Suprapubic skin (tissue), 4 donors: ENCODE measurements around the gene PUM1. TPM values are rescaled to one million over a fixed set of nuclear protein-coding genes. Genes with fewer than 3 reads are reported as not detected.

Source experiments
- DNase-seq, 2 donors: peaks; one replicate each; pipeline ENCODE4 v3.0.0-alpha.2; 2019; ENCODE audit warnings: low spot score in 2 of 2
- H3K27ac ChIP-seq: fragments of 200-600 bp; sonication (generic); one replicate; pipeline ENCODE4 v1.5.1; 2019
- H3K27me3 ChIP-seq: fragments of 200-600 bp; sonication (generic); one replicate; pipeline ENCODE4 v1.5.1; 2019
- H3K36me3 ChIP-seq: fragments of 200-600 bp; sonication (generic); one replicate; pipeline ENCODE4 v1.5.1; 2019
- H3K4me1 ChIP-seq: fragments of 200-600 bp; sonication (generic); one replicate; pipeline ENCODE4 v1.5.1; 2019
- H3K4me3 ChIP-seq: fragments of 200-600 bp; sonication (generic); one replicate; pipeline ENCODE4 v1.5.1; 2019; ENCODE audit warnings: mild to moderate bottlenecking
- H3K9me3 ChIP-seq: fragments of 200-600 bp; sonication (generic); one replicate; pipeline ENCODE4 v1.5.1; 2019
- CTCF ChIP-seq, 2 donors: fragments of 200-600 bp in 1 of 2; fragments of 450-650 bp in 1 of 2; sonication (generic) in 1 of 2; IDR thresholded peaks; one replicate each; pipeline ENCODE4 v1.5.1; 2016 to 2019; ENCODE audit warnings: antibody characterized with exemption in 2 of 2, mild to moderate bottlenecking in 1 of 2, moderate library complexity in 1 of 2
- EP300 ChIP-seq: sonication (generic); formaldehyde crosslinking; IDR thresholded peaks from one replicate; pipeline ENCODE4 v1.6.1; 2017; ENCODE audit warnings: antibody characterized with exemption
- POLR2A ChIP-seq, 2 donors: fragments of 450-650 bp; IDR thresholded peaks; one replicate each; pipeline ENCODE4 v1.6.1; 2017; ENCODE audit warnings: antibody characterized with exemption in 2 of 2, mild to moderate bottlenecking in 2 of 2, moderate library complexity in 2 of 2
- POLR2AphosphoS5 ChIP-seq, 3 donors: sonication (generic); formaldehyde crosslinking; IDR thresholded peaks; one replicate each; pipeline ENCODE4 v1.6.1; 2017; ENCODE audit warnings: antibody characterized with exemption in 3 of 3
- WGBS: methylation state at CpG from one replicate; pipeline ENCODE4 v1.1.5; 2018; 5-methylcytosine and 5-hydroxymethylcytosine counted together
- total RNA-seq, 4 donors: library from RNA; depleted of rRNA; stranded (reverse); fragments of >200 nt; gene quantifications; one replicate each; pipeline ENCODE4 v1.1.0, GENCODE V29; 2016

PUM1 gene
- total RNA-seq, 4 donors from 2014 or later = 100 to 132 (median 110) TPM

GRCh38 chr1:31003613-31004230 lies 61.8 kb downstream of the PUM1 start:
- H3K9me3 ChIP-seq = no peaks in the 10 kb centered on the region
- no peak overlapping the region for H3K27ac ChIP-seq
- no peak for DNase-seq
- WGBS = 85% methylated on average over 6 of the region's 6 CpGs
- TF ChIP-seq POLR2A (IDR thresholded peaks at IDR 0.05) (no peak), CTCF (IDR thresholded peaks at IDR 0.05) (no peak), POLR2AphosphoS5 (IDR thresholded peaks at IDR 0.05) (no peak), EP300 (no peak)
- no peaks in the 10 kb centered on the region for H3K27me3 ChIP-seq
- H3K4me3 ChIP-seq = no peak overlapping the region
- H3K4me1 ChIP-seq = peaks cover 37% of the 10 kb centered on the region
- peaks cover 25% of the 10 kb centered on the region for H3K36me3 ChIP-seq

- peaks cover 13% of the 10 kb centered on the region for H3K4me1 ChIP-seq
- 87% methylated on average over 2 of the region's 2 CpGs for WGBS
These were observed 65.2 kb downstream of the PUM1 start for GRCh38 chr1:31000301-31000700.

GRCh38 chr1:30998887-30999286 lies 66.6 kb downstream of the PUM1 start:
- no peaks in the 10 kb centered on the region for H3K27me3 ChIP-seq
- no peak overlapping the region for H3K4me3 ChIP-seq
- WGBS = 98% methylated on average over 1 of the region's 1 CpG
- H3K9me3 ChIP-seq = no peaks in the 10 kb centered on the region
- TF ChIP-seq POLR2A (IDR thresholded peaks at IDR 0.05) (no peak), CTCF (IDR thresholded peaks at IDR 0.05) (no peak), POLR2AphosphoS5 (IDR thresholded peaks at IDR 0.05) (no peak), EP300 (no peak)
- DNase-seq = no peak
- no peak overlapping the region for H3K27ac ChIP-seq
- H3K4me1 ChIP-seq = peaks cover 8% of the 10 kb centered on the region
- peaks cover 16% of the 10 kb centered on the region for H3K36me3 ChIP-seq

More at GRCh38 chr1:31000301-31000700, 65.2 kb downstream of the PUM1 start:
- no peak for DNase-seq
- H3K27me3 ChIP-seq = no peaks in the 10 kb centered on the region
- no peaks in the 10 kb centered on the region for H3K9me3 ChIP-seq
- H3K4me3 ChIP-seq = no peak overlapping the region
- TF ChIP-seq POLR2A (IDR thresholded peaks at IDR 0.05) = no peak
- no peak overlapping the region for H3K27ac ChIP-seq
- peaks cover 17% of the 10 kb centered on the region for H3K36me3 ChIP-seq

GRCh38 chr1:30998171-30998570 lies 67.3 kb downstream of the PUM1 start:
- H3K27me3 ChIP-seq = no peaks in the 10 kb centered on the region
- DNase-seq = no peak
- H3K36me3 ChIP-seq = peaks cover 14% of the 10 kb centered on the region
- peaks cover 8% of the 10 kb centered on the region for H3K4me1 ChIP-seq
- 85% methylated on average over 5 of the region's 5 CpGs for WGBS
- no peak overlapping the region for H3K4me3 ChIP-seq
- H3K9me3 ChIP-seq = no peaks in the 10 kb centered on the region
- H3K27ac ChIP-seq = no peak overlapping the region
- TF ChIP-seq EP300 = no peak
- no peak for TF ChIP-seq POLR2A (IDR thresholded peaks at IDR 0.05)
- TF ChIP-seq CTCF (IDR thresholded peaks at IDR 0.05) = no peak
- TF ChIP-seq POLR2AphosphoS5 (IDR thresholded peaks at IDR 0.05) = no peak

- Histone ChIP-seq H3K27ac (no peak overlapping the region), H3K4me3 (no peak overlapping the region), H3K9me3 (no peaks in the 10 kb centered on the region), H3K27me3 (no peaks in the 10 kb centered on the region), H3K36me3 (peaks cover 16% of the 10 kb centered on the region), H3K4me1 (peaks cover 8% of the 10 kb centered on the region)
- WGBS = 95% methylated on average over 9 of the region's 9 CpGs
- no peak for DNase-seq
- TF ChIP-seq POLR2AphosphoS5 (IDR thresholded peaks at IDR 0.05) = no peak
- TF ChIP-seq POLR2A (IDR thresholded peaks at IDR 0.05) = no peak
- TF ChIP-seq CTCF (IDR thresholded peaks at IDR 0.05) = no peak
- TF ChIP-seq EP300 = no peak
These were observed 68.0 kb downstream of the PUM1 start for GRCh38 chr1:30997463-30998057.
